Mesenchymal stem cell (in vitro differentiated cells and primary cell): ENCODE results near the gene SNRNP25.

ENCODE experiments used
- DNase-seq: peaks from one replicate; pipeline ENCODE4 v3.0.0-alpha.2; 2013
- H2AFZ ChIP-seq: one replicate; pipeline ENCODE4 v1.6.1; 2013; ENCODE audit warnings: low read depth, mild to moderate bottlenecking, control low read depth, inconsistent platforms, low read length, moderate library complexity
- H2AK5ac ChIP-seq: 2 replicates; pipeline ENCODE4 v1.6.1; 2013; ENCODE audit warnings: low read length, moderate library complexity, mild to moderate bottlenecking, inconsistent platforms; ENCODE audit not compliant: severe bottlenecking
- H2BK120ac ChIP-seq: one replicate; pipeline ENCODE4 v1.6.1; 2013; ENCODE audit warnings: low read depth, mild to moderate bottlenecking, inconsistent platforms, low read length, moderate library complexity
- H2BK12ac ChIP-seq, 2 experiments: one replicate each; pipeline ENCODE4 v1.6.1; 2013; ENCODE audit warnings: inconsistent platforms in 2 of 2, low read length in 2 of 2, mild to moderate bottlenecking in 2 of 2, moderate library complexity in 2 of 2, control low read depth in 1 of 2
- H2BK15ac ChIP-seq: one replicate; pipeline ENCODE4 v1.6.1; 2013; ENCODE audit warnings: mild to moderate bottlenecking, low read depth, inconsistent platforms; ENCODE audit not compliant: poor library complexity, severe bottlenecking
- H2BK5ac ChIP-seq: 2 replicates; pipeline ENCODE4 v1.6.1; 2013; ENCODE audit warnings: low read depth, mild to moderate bottlenecking, low read length, control low read depth, inconsistent platforms; ENCODE audit not compliant: poor library complexity, severe bottlenecking
- H3K14ac ChIP-seq, 2 experiments: one replicate each; pipeline ENCODE4 v1.6.1; 2013; ENCODE audit warnings: inconsistent platforms in 2 of 2, low read length in 2 of 2, control low read depth in 1 of 2, mild to moderate bottlenecking in 1 of 2, moderate library complexity in 1 of 2
- H3K18ac ChIP-seq, 2 experiments: one replicate each; pipeline ENCODE4 v1.6.1; 2013; ENCODE audit warnings: inconsistent platforms in 2 of 2, low read length in 2 of 2, control low read depth in 1 of 2, low read depth in 1 of 2, mild to moderate bottlenecking in 1 of 2
- H3K23ac ChIP-seq, 2 experiments: one replicate each; pipeline ENCODE4 v1.6.1; 2013; ENCODE audit warnings: inconsistent platforms in 2 of 2, low read length in 2 of 2, mild to moderate bottlenecking in 2 of 2, moderate library complexity in 2 of 2, control low read depth in 1 of 2
- H3K27ac ChIP-seq: 2 replicates; pipeline ENCODE4 v1.5.1; 2013; ENCODE audit warnings: mild to moderate bottlenecking, moderate library complexity, low read length, control low read depth, inconsistent platforms; ENCODE audit not compliant: poor library complexity, severe bottlenecking
- H3K27me3 ChIP-seq, 2 experiments: 2 replicates each; pipeline versions ENCODE4 v1.6.1 to v1.7.0; 2013; ENCODE audit warnings: low read length in 2 of 2, mild to moderate bottlenecking in 2 of 2, moderate library complexity in 2 of 2, control low read depth in 1 of 2, inconsistent platforms in 1 of 2; ENCODE audit not compliant: control insufficient read depth in 1 of 2, insufficient read depth in 1 of 2
- H3K36me3 ChIP-seq, 2 experiments: 2 replicates each; pipeline versions ENCODE4 v1.6.1 to v1.7.0; 2013; ENCODE audit warnings: low read length in 2 of 2, control low read depth in 1 of 2, inconsistent platforms in 1 of 2, low read depth in 1 of 2, mild to moderate bottlenecking in 1 of 2; ENCODE audit not compliant: insufficient read depth in 2 of 2, control insufficient read depth in 1 of 2
- H3K4ac ChIP-seq, 2 experiments: one replicate each; pipeline ENCODE4 v1.6.1; 2013; ENCODE audit warnings: inconsistent platforms in 2 of 2, low read length in 2 of 2, mild to moderate bottlenecking in 2 of 2, moderate library complexity in 2 of 2, control low read depth in 1 of 2, low read depth in 1 of 2
- H3K4me1 ChIP-seq: 2 replicates; pipeline ENCODE4 v1.6.1; 2013; ENCODE audit warnings: low read depth, low read length, control low read depth; ENCODE audit not compliant: control insufficient read depth, insufficient read depth
- H3K4me2 ChIP-seq: 2 replicates; pipeline ENCODE4 v1.6.1; 2013; ENCODE audit warnings: low read length, mild to moderate bottlenecking, inconsistent platforms; ENCODE audit not compliant: poor library complexity, severe bottlenecking
- H3K4me3 ChIP-seq, 2 experiments: 2 replicates each; pipeline versions ENCODE4 v1.5.1 to v1.7.0; 2013; ENCODE audit warnings: low read length in 2 of 2, mild to moderate bottlenecking in 2 of 2, control low read depth in 1 of 2, low read depth in 1 of 2; ENCODE audit not compliant: insufficient read depth in 1 of 2
- H3K79me1 ChIP-seq: replicated peaks from 2 replicates; pipeline ENCODE4 v1.6.1; 2013; ENCODE audit warnings: mild to moderate bottlenecking, control low read depth, low read length, inconsistent platforms; ENCODE audit not compliant: poor library complexity, severe bottlenecking
- H3K9ac ChIP-seq: 2 replicates; pipeline ENCODE4 v1.7.0; 2013; ENCODE audit warnings: mild to moderate bottlenecking, low read length, moderate library complexity
- H3K9me3 ChIP-seq: 2 replicates; pipeline ENCODE4 v1.7.0; 2013; ENCODE audit warnings: mild to moderate bottlenecking, low read length; ENCODE audit not compliant: control insufficient read depth
- H4K8ac ChIP-seq: one replicate; pipeline ENCODE4 v1.6.1; 2013; ENCODE audit warnings: inconsistent platforms, mild to moderate bottlenecking, low read length, moderate library complexity
- H4K91ac ChIP-seq: one replicate; pipeline ENCODE4 v1.6.1; 2013; ENCODE audit warnings: mild to moderate bottlenecking, low read length, inconsistent platforms
- WGBS: methylation state at CpG from one replicate; pipeline ENCODE4 v1.1.7; 2013; ENCODE audit warnings: mixed read lengths; 5-methylcytosine and 5-hydroxymethylcytosine counted together

Gene SNRNP25

DNA sequence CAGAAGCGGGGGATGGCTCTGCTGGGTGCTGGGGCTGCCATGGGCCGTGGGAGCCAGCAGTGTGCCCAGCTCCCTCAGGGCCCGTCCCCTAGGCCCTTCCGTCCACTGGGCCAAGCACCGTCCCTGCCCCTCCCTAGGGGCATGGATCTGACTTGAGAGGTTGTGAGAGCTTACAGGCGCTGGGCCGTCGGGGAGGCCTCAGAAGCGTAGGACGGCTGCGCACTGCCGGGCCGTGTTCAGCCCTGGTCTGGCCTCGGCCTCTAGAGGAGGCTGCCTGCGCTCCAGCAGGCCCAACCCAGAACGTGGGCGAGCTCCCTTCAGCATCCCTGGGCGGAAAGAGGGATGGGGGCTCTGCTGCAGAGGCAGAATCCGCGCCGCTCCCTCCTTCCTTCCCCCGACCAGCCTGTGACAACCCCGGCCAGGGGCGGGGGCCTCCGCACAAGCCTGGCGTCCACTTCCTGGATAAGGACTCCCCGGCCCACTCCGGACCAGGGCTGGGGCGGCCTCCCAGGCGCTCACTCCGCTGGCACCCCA lies 23.7 kb downstream of the SNRNP25 start:
- peak overlapping the region in 1 of 2 experiments; percentile 96 for H3K14ac ChIP-seq
- H3K4me3 ChIP-seq = peak overlapping the region; percentile 84 to 88
- H2BK120ac ChIP-seq = peak overlapping the region; percentile 100
- H3K27me3 ChIP-seq = no peaks in the 10 kb centered on the region
- H2AK5ac ChIP-seq = peak overlapping the region; percentile 28
- peak overlapping the region in 1 of 2 experiments; percentile 81 for H3K23ac ChIP-seq
- H2BK15ac ChIP-seq = peak overlapping the region; percentile 96
- peak overlapping the region; percentile 92 to 100 for H3K4ac ChIP-seq
- peak overlapping the region; percentile 90 for H3K27ac ChIP-seq
- peaks cover 22 to 28% of the 10 kb centered on the region in 2 experiments for H3K36me3 ChIP-seq
- peak overlapping the region; percentile 54 for H3K4me2 ChIP-seq
- peak; percentile 88 for DNase-seq
- H2BK5ac ChIP-seq = peak overlapping the region; percentile 87
- peak overlapping the region; percentile 99 for H4K91ac ChIP-seq
- peak overlapping the region; percentile 92 for H3K9ac ChIP-seq
- H2AFZ ChIP-seq = no peak overlapping the region
- peaks cover 76% of the 10 kb centered on the region for H3K4me1 ChIP-seq
- H3K79me1 ChIP-seq = peaks cover 12% of the 10 kb centered on the region
- H3K18ac ChIP-seq = peak overlapping the region; percentile 99 to 100
- WGBS = 13% methylated on average over 27 of the region's 31 CpGs
- H2BK12ac ChIP-seq = peak overlapping the region; percentile 76 to 97
- H3K9me3 ChIP-seq = no peaks in the 10 kb centered on the region
- peak overlapping the region; percentile 98 for H4K8ac ChIP-seq

DNA sequence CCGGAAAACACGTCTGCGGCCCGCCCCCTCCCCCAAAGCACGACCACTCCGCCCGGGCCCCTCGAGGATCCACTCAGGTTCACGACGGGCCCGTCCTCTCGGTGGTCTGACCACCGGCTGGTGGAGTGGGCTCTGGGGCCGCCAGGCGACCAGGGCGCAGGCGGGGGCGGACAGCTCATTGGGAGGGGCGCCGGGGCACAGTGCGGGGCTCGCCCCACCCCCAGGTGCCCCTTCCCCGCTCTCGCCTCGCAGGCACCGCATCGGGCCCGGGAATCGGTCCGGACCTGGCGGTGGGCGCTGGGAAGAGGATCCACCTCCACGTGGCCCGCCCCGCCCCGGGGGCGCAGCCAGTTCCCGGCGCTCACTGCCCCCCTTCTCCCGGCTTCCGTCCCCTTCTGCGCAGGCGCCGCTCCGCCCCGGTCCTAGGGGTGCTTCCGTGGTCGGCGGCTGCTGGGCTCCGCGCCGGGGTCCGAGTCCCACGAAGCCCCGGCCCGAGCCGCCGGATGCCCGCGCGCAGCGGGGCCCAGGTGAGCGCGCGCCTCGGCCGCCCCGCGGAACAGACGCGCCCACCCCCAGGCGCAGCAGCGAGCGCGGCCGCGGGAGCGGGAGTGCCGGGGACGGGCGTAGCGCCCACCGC lies 24.3 kb downstream of the SNRNP25 start, which contains the start of gene MPG:
Gene MPG, plus strand, starts transcription at position 419 of the 637 bp plus-strand sequence. Its CDS starts 85 bp downstream, at position 504.
- peak within 1 kb of the TSS; percentile 96 for H2BK15ac ChIP-seq
- peak within 1 kb of the TSS in 1 of 2 experiments; percentile 96 for H3K23ac ChIP-seq
- H4K8ac ChIP-seq = peak within 1 kb of the TSS; percentile 98
- peak within 1 kb of the TSS; percentile 90 for H3K27ac ChIP-seq
- peaks cover 25 to 34% of the 10 kb centered on the region in 2 experiments for H3K36me3 ChIP-seq
- H3K18ac ChIP-seq = peak within 1 kb of the TSS; percentile 99 to 100
- H3K27me3 ChIP-seq = no peaks in the 10 kb centered on the region
- peak within 1 kb of the TSS; percentile 92 for H3K9ac ChIP-seq
- peaks cover 10% of the 10 kb centered on the region for H3K79me1 ChIP-seq
- H3K4me2 ChIP-seq = peak within 1 kb of the TSS; percentile 96
- WGBS = under 1% methylated on average over 76 of the region's 83 CpGs
- H2AFZ ChIP-seq = peak within 1 kb of the TSS; percentile 18
- H2BK12ac ChIP-seq = peak within 1 kb of the TSS; percentile 76 to 97
- peak; percentile 83 for DNase-seq
- H2AK5ac ChIP-seq = peak within 1 kb of the TSS; percentile 45
- peak within 1 kb of the TSS; percentile 95 to 100 for H3K4ac ChIP-seq
- peak within 1 kb of the TSS in 1 of 2 experiments; percentile 97 for H3K14ac ChIP-seq
- peak within 1 kb of the TSS; percentile 87 for H2BK5ac ChIP-seq
- H3K4me3 ChIP-seq = peak within 1 kb of the TSS; percentile 84 to 88
- peak within 1 kb of the TSS; percentile 99 for H4K91ac ChIP-seq
- no peaks in the 10 kb centered on the region for H3K9me3 ChIP-seq
- H2BK120ac ChIP-seq = peak within 1 kb of the TSS; percentile 100
- H3K4me1 ChIP-seq = peaks cover 77% of the 10 kb centered on the region

DNA sequence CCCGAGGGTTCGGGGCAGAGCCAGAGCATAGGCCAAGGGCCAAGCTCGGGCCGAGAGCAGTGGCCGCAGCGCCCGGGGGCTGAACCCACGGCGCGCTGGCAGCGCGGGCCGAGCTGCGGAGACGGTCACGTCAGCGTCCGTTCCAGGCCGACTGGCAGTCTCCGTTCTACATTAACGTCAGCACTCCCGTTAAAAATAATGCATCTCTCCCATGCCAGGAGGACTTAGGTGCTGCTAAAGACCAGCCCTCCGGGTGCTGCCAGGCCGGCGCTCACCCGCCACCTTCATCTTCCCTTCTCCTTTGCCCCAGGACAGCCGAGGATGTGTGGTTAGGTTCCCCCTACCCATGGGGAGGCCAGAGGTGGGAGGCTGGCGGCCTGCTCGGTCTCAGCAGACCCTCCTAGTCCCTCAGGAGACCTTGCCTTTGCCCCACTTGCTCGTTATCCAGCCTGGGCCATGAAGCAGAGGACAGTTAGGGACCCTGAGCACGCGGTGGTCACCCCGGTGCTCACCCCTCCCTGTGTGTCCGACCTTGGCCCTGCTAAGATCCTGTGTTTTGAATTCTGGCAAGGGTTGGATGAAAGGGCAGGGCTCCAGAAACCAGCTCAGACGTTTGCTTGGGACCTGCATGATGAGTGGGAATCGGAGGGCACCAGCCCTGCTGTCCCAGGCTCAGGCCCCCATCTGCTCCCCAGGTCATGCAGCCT lies 25.0 kb downstream of the SNRNP25 start:
- Histone ChIP-seq H2AK5ac (peak overlapping the region; percentile 45), H2BK120ac (peak overlapping the region; percentile 97), H3K4me2 (peak overlapping the region; percentile 96), H3K4me1 (peaks cover 75% of the 10 kb centered on the region), H2BK15ac (peak overlapping the region; percentile 90), H3K27ac (peak overlapping the region; percentile 69), H3K9me3 (no peaks in the 10 kb centered on the region), H2BK12ac (peak overlapping the region; percentile 44 to 69), H3K14ac (peak overlapping the region in 1 of 2 experiments; percentile 97), H2BK5ac (peak overlapping the region; percentile 82), H3K4me3 (peak overlapping the region; percentile 84 to 88), H3K36me3 (peaks cover 28 to 37% of the 10 kb centered on the region in 2 experiments), H3K79me1 (peaks cover 10% of the 10 kb centered on the region), H4K8ac (peak overlapping the region; percentile 90), H3K4ac (peak overlapping the region; percentile 85 to 95), H4K91ac (peak overlapping the region; percentile 94), H2AFZ (no peak overlapping the region), H3K23ac (peak overlapping the region in 1 of 2 experiments; percentile 96), H3K9ac (peak overlapping the region; percentile 92), H3K18ac (peak overlapping the region; percentile 83 to 97), H3K27me3 (no peaks in the 10 kb centered on the region)
- DNase-seq = peak; percentile 66
- WGBS = 15% methylated on average over 36 of the region's 36 CpGs
